Measurements from ENCODE around the gene SRP19.

GRCh38 chr5:112861638-112861985, 525 bp downstream of the SRP19 start:
- TF ChIP-seq, protein P1, sequence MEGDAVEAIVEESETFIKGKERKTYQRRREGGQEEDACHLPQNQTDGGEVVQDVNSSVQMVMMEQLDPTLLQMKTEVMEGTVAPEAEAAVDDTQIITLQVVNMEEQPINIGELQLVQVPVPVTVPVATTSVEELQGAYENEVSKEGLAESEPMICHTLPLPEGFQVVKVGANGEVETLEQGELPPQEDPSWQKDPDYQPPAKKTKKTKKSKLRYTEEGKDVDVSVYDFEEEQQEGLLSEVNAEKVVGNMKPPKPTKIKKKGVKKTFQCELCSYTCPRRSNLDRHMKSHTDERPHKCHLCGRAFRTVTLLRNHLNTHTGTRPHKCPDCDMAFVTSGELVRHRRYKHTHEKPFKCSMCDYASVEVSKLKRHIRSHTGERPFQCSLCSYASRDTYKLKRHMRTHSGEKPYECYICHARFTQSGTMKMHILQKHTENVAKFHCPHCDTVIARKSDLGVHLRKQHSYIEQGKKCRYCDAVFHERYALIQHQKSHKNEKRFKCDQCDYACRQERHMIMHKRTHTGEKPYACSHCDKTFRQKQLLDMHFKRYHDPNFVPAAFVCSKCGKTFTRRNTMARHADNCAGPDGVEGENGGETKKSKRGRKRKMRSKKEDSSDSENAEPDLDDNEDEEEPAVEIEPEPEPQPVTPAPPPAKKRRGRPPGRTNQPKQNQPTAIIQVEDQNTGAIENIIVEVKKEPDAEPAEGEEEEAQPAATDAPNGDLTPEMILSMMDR (IDR thresholded peaks at IDR 0.05), result no peak
- TF ChIP-seq HDAC2 (IDR thresholded peaks at IDR 0.05) (no peak; the same call in 1 of the 2 replicates), POLR2AphosphoS2 (conservative IDR thresholded peaks at IDR 0.05; ENCODE audit: low read length) (no peak), POLR2A (IDR thresholded peaks at IDR 0.05; ENCODE audit: low read length) (no peak), RAD21 (conservative IDR thresholded peaks at IDR 0.05 in 1 of 2, IDR thresholded peaks at IDR 0.05 in 1 of 2) (no peak), RFX5 (IDR thresholded peaks at IDR 0.05) (no peak), PHF8 (IDR thresholded peaks at IDR 0.05; ENCODE audit: borderline replicate concordance, low read depth) (no peak), MAZ (IDR thresholded peaks at IDR 0.05; ENCODE audit: borderline replicate concordance, low read depth, low read length) (no peak)
